Left lung (tissue), 10 donors: ENCODE data around the gene MMP23B. TPM values are rescaled to one million over a fixed set of nuclear protein-coding genes. Genes with fewer than 3 reads are reported as not detected.
A peak's percentile ranks its signal among the peaks of the same experiment; 100 is the strongest.
"Not testable (repeated sequence)": the region's sequence is repeated elsewhere in the genome, so short reads cannot be mapped to it uniquely, and the experiment has no call there.

Source experiments
- ATAC-seq: fragments of 200-7000 bp; cut with Tn5 transposase; one replicate; pipeline ENCODE4 v1.9.1; 2020; ENCODE audit warnings: moderate library complexity
- DNase-seq, 4 donors: peaks; one replicate each; pipeline ENCODE4 v3.0.0-alpha.2; 2013 to 2020
- H3K27ac ChIP-seq, 2 donors: fragments of 200-600 bp; sonication (generic) in 1 of 2; one replicate each; pipeline versions ENCODE4 v1.5.0 to v1.8.0; 2020 to 2021
- H3K27me3 ChIP-seq, 2 donors: fragments of 200-600 bp; sonication (generic) in 1 of 2; one replicate each; pipeline versions ENCODE4 v1.5.0 to v1.8.0; 2020 to 2021
- H3K36me3 ChIP-seq, 2 donors: fragments of 200-600 bp; sonication (generic) in 1 of 2; one replicate each; pipeline versions ENCODE4 v1.5.0 to v1.8.0; 2020 to 2021
- H3K4me1 ChIP-seq, 2 donors: fragments of 200-600 bp; one replicate each; pipeline ENCODE4 v1.8.0; 2021
- H3K4me3 ChIP-seq, 2 donors: fragments of 200-600 bp; sonication (generic) in 1 of 2; one replicate each; pipeline versions ENCODE4 v1.5.0 to v1.8.0; 2020 to 2021; ENCODE audit warnings: mild to moderate bottlenecking in 1 of 2
- H3K9me3 ChIP-seq, 2 donors: fragments of 200-600 bp; sonication (generic) in 1 of 2; one replicate each; pipeline versions ENCODE4 v1.5.0 to v1.8.0; 2020 to 2021
- CTCF ChIP-seq, 2 donors: fragments of 200-600 bp; sonication (generic) in 1 of 2; IDR thresholded peaks; one replicate each; pipeline versions ENCODE4 v1.5.0 to v1.8.0; 2021; ENCODE audit warnings: antibody characterized with exemption in 2 of 2
- intact Hi-C, 2 donors: fragments of 100-400 bp; cut with DNase I; formaldehyde crosslinking; loops; one replicate each; pipeline versions ENCODE4 v1.11.2 to v1.14.2; 2022
- polyA plus RNA-seq, 6 donors: library from polyadenylated mRNA; unstranded; fragments of 120-200 nt; gene quantifications; one replicate each; pipeline ENCODE4 v1.2.1, GENCODE V29; 2013; ENCODE audit not compliant: insufficient read length in 6 of 6
- total RNA-seq, 2 donors: library from RNA; stranded (reverse); fragmentation: NEBNext Ultra II Directional; extraction: Animal tissue kit (Norgen Biotek cat#: 25700); gene quantifications; one replicate each; pipeline ENCODE4 v1.2.1, GENCODE V29; 2021
- donor health status: DM: no; HTN: yes; CAD: no.
- donor health status: DM: no; HTN: no; CAD: no.

The MMP23B gene
- total and polyA plus RNA-seq, 8 donors: 31.9 to 96.9 (median 56.1) TPM

GRCh38 chr1:1628754-1629429, 3.1 kb upstream of the MMP23B start:
- no peak for TF ChIP-seq CTCF (IDR thresholded peaks at IDR 0.05)
- Histone ChIP-seq H3K9me3 (no peaks in the 10 kb centered on the region), H3K4me3 (peak overlapping the region in 1 of 2 donors; percentile 9), H3K27me3 (peaks cover 9 to 40% of the 10 kb centered on the region in 2 donors), H3K4me1 (peaks cover 3 to 24% of the 10 kb centered on the region in 2 donors), H3K36me3 (peaks cover 0 to 22% of the 10 kb centered on the region in 2 donors), H3K27ac (peak overlapping the region in 1 of 2 donors; percentile 45)
- ATAC-seq (no peak), DNase-seq (peak in 2 of 4 donors; percentile 32 to 76)
- intact Hi-C loops: no loop called here

GRCh38 chr1:1629430-1630190, 2.4 kb upstream of the MMP23B start:
- DNase-seq: peak in 2 of 4 donors; percentile 51 to 71
- peak overlapping the region in 1 of 2 donors; percentile 45 for H3K27ac ChIP-seq
- H3K27me3 ChIP-seq: peaks cover 9 to 40% of the 10 kb centered on the region in 2 donors
- TF ChIP-seq CTCF (IDR thresholded peaks at IDR 0.05): no peak
- H3K4me3 ChIP-seq: peak overlapping the region in 1 of 2 donors; percentile 9
- peaks cover 0 to 19% of the 10 kb centered on the region in 2 donors for H3K36me3 ChIP-seq
- H3K4me1 ChIP-seq: peaks cover 3 to 24% of the 10 kb centered on the region in 2 donors
- H3K9me3 ChIP-seq: no peaks in the 10 kb centered on the region
- no peak for ATAC-seq
- intact Hi-C loops: no loop called here

GRCh38 chr1:1630191-1630964, 1.6 kb upstream of the MMP23B start:
- H3K27ac ChIP-seq: peak overlapping the region; percentile 61 to 86
- H3K4me3 ChIP-seq: peak overlapping the region; percentile 11 to 24
- ATAC-seq (peak; percentile 33), DNase-seq (peak; percentile 81 to 93 (median 84))
- no peak for TF ChIP-seq CTCF (IDR thresholded peaks at IDR 0.05)
- intact Hi-C loops: no loop called here
- peaks cover 3 to 24% of the 10 kb centered on the region in 2 donors for H3K4me1 ChIP-seq
- H3K9me3 ChIP-seq: no peaks in the 10 kb centered on the region
- H3K36me3 ChIP-seq: peaks cover 0 to 19% of the 10 kb centered on the region in 2 donors
- H3K27me3 ChIP-seq: peaks cover 9 to 40% of the 10 kb centered on the region in 2 donors

DNA sequence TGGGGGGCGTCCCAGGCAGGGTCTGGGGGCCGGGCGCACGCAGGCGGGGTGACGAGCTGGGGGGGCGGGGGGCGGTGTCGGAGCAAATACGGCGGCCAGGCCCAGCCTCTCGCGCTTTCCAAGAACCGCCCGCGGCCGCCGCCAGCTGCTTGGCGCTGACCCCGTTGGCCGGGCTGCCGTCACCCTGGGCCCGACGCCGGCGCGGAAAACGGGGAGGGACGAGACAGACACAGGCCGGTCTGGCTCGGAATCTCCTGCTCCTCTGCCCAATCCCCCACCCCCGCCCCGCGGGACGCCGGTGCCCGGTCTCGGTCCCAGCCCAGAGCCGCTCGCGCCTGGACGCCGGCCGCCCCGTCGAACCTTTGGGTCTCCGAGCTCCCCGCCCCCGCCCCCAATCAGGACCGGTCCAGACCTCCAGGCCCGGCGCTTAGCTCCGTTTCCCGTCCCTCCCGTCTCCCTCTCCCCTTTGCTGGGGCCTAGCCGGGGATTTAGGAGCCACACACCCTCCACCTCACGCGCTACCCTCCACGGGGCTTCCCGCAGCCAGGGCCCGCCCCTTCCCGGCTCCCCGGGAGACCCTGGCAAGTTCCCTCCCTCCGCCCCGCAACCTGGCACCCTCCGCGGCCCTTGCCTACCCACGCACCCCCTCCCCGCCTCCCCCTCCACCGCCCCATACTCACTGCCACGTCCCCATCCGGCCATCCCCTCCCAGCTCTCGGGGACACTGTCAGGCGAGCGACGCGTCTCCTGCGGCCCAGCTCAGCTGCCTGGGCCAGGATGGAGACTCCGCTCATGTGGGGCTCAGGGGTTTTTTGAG, 800 bp upstream of the MMP23B start:
- H3K4me1 ChIP-seq: peaks cover 3 to 24% of the 10 kb centered on the region in 2 donors
- intact Hi-C loops: no loop called here
- peak overlapping the region; percentile 24 to 25 for H3K4me3 ChIP-seq
- peak overlapping the region; percentile 61 to 86 for H3K27ac ChIP-seq
- peak; percentile 41 for ATAC-seq
- H3K36me3 ChIP-seq: peaks cover 0 to 20% of the 10 kb centered on the region in 2 donors
- peak; percentile 69 to 92 (median 86) for DNase-seq
- no peak for TF ChIP-seq CTCF (IDR thresholded peaks at IDR 0.05)
- H3K27me3 ChIP-seq: peaks cover 9 to 40% of the 10 kb centered on the region in 2 donors
- no peaks in the 10 kb centered on the region for H3K9me3 ChIP-seq

- peaks cover 0 to 32% of the 10 kb centered on the region in 2 donors for H3K36me3 ChIP-seq
- peaks cover 9 to 39% of the 10 kb centered on the region in 2 donors for H3K27me3 ChIP-seq
- H3K27ac ChIP-seq, H3K4me3 ChIP-seq, DNase-seq, intact Hi-C loops, H3K9me3 ChIP-seq: not testable (repeated sequence)
- H3K4me1 ChIP-seq: peaks cover 3 to 24% of the 10 kb centered on the region in 2 donors
- peak; percentile 6 for ATAC-seq
Observed at GRCh38 chr1:1633409-1633808, 1.4 kb downstream of the MMP23B start.

- H3K27ac ChIP-seq, H3K4me3 ChIP-seq, ATAC-seq, H3K9me3 ChIP-seq, intact Hi-C loops: not testable (repeated sequence)
- peak in 2 of 4 donors; percentile 15 to 73 for DNase-seq
- Histone ChIP-seq H3K36me3 (peaks cover 0 to 34% of the 10 kb centered on the region in 2 donors), H3K27me3 (peaks cover 9 to 27% of the 10 kb centered on the region in 2 donors), H3K4me1 (peaks cover 3 to 18% of the 10 kb centered on the region in 2 donors)
Observed at GRCh38 chr1:1634613-1635012, 2.6 kb downstream of the MMP23B start.

GRCh38 chr1:1636621-1637478, 4.9 kb downstream of the MMP23B start:
- H3K27me3 ChIP-seq, ATAC-seq, H3K4me1 ChIP-seq, H3K4me3 ChIP-seq, H3K9me3 ChIP-seq, H3K27ac ChIP-seq, intact Hi-C loops: not testable (repeated sequence)
- peak in 2 of 4 donors; percentile 25 to 77 for DNase-seq
- H3K36me3 ChIP-seq: peaks cover 0 to 50% of the 10 kb centered on the region in 2 donors
